Sigmoid colon (tissue), 4 donors: ENCODE data around the gene ZBBX.

Experiments
- CTCF ChIP-seq, 4 experiments: fragments of 450-650 bp in 3 of 4; fragments of 200-600 bp in 1 of 4; IDR thresholded peaks; one replicate each; pipeline ENCODE4 v1.5.1; 2016 to 2019; ENCODE audit warnings: antibody characterized with exemption in 4 of 4, mild to moderate bottlenecking in 3 of 4, moderate library complexity in 2 of 4
- EP300 ChIP-seq, 4 donors: sonication (generic); formaldehyde crosslinking; IDR thresholded peaks; one replicate each; pipeline ENCODE4 v1.6.1; 2017; ENCODE audit warnings: antibody characterized with exemption in 4 of 4
- POLR2A ChIP-seq, 2 donors: fragments of 450-650 bp; IDR thresholded peaks; one replicate each; pipeline ENCODE4 v1.6.1; 2016; ENCODE audit warnings: antibody characterized with exemption in 2 of 2, mild to moderate bottlenecking in 2 of 2, moderate library complexity in 2 of 2

GRCh38 chr3:167409611-167410010 lies 29.5 kb upstream of the ZBBX start:
- no peak for TF ChIP-seq CTCF (IDR thresholded peaks at IDR 0.05)
- no peak for TF ChIP-seq EP300 (IDR thresholded peaks at IDR 0.05)
- no peak for TF ChIP-seq POLR2A (IDR thresholded peaks at IDR 0.05)
